Amygdala (tissue), 56 donors: Measurements from ENCODE around the gene UFD1.

ENCODE experiments used
- DNase-seq, 56 donors: peaks; one replicate each; lab custom pipeline; 2025; lab: John Stamatoyannopoulos, UW

The UFD1 gene

DNA sequence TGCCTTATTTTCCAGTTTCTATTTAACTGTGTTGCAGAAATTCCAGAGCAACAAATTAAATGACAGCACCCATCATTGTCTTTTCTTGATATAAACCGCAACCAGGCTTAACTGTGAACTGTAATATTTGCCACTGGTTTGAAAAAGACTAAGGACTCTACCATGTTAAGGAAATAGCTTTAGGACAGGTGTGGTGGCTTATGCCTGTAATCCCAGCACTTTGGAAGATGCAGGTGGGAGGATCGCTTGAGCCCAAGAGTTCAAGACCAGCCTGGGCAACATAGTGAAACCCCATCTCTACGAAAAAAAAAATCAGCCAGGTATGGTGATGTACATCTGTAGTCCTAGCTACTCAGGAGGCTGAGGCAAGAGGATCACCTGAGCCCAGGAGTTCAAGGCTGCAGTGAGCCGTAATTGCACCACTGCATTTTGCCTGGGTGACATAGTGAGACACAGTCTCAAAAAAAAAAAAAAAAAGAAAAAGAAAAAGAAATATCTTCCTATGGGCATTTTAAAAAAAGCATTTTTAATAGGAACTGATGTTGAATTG lies 76.3 kb downstream of the UFD1 start:
- DNase-seq = no peak

DNA sequence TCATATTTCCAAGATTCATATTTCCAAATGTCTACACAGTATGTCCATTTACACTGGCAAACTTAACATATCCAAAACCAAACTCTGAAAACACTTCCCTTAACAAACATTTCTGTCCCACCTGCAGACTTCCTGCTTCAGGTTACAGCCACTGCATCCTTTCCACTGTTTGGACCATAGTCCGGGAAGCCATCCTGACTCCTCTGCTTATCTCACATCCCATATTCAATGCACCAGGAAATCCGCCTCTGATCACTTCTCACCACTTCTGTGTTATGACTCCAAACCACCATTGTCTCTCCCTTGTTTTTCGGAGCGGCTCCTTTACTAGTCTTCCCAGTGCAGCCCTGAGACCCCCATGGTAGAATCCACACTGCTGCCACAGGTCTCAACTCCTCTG lies 77.5 kb downstream of the UFD1 start:
- DNase-seq = no peak

DNA sequence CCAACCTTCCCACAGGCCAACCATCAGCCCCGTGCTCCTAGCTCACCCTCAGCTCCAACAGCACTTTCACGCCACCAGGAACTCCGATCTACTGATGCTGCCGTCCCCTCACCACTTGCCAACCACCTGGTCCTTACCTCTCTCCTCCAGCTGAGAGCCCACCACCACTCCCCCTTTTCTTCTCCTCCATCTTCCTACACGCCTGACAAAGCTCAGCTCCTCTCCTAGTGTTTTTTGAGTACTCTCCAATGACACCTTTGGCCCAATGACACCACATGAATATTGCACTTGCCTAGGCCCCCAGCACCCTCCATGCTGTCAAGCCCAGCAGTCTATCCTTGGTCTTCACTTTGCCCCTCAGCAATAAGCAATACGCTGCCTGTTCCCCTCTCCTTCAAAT lies 78.1 kb downstream of the UFD1 start:
- DNase-seq = no peak
